ENCODE measurements around the gene NRXN3. TPM values are rescaled to one million over a fixed set of nuclear protein-coding genes. Genes with fewer than 3 reads are reported as not detected.

The NRXN3 gene
- total RNA-seq, 4 donors from 2014 or later, result 0.19 to 1.4 (median 0.40) TPM

GRCh38 chr14:79287976-79288375 lies 1117.8 kb downstream of the NRXN3 start:
- no peak for TF ChIP-seq CTCF (IDR thresholded peaks at IDR 0.05)
- ATAC-seq (ENCODE audit: low FRiP score), result no peak
- DNase-seq (ENCODE audit: low spot score), result no peak

- DNase-seq (ENCODE audit: low spot score), result no peak
- no peak for TF ChIP-seq CTCF (IDR thresholded peaks at IDR 0.05)
- ATAC-seq (ENCODE audit: low FRiP score), result no peak
Measured at GRCh38 chr14:79293482-79294177, 1123.5 kb downstream of the NRXN3 start.

DNA sequence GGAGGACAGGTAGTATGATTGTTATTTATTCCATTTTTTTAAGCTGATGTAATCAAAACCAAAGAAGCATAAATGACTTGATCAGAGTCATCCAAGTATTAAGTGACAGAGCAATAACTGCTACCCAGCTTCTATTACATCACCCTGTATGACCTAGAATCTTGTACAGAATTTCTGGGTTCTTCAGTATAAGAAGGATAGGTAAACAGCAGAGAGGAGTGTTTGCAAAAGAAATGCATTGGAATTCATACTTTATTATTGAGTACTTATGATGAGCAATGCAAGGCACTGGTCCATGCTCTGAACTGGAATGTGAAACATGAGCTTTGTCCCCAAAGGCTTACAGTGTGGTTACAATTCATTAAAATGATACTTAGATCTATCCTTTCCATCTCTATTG lies 1124.3 kb downstream of the NRXN3 start:
- ATAC-seq (ENCODE audit: low FRiP score), result no peak
- TF ChIP-seq CTCF (IDR thresholded peaks at IDR 0.05), result no peak
- DNase-seq (ENCODE audit: low spot score), result no peak

DNA sequence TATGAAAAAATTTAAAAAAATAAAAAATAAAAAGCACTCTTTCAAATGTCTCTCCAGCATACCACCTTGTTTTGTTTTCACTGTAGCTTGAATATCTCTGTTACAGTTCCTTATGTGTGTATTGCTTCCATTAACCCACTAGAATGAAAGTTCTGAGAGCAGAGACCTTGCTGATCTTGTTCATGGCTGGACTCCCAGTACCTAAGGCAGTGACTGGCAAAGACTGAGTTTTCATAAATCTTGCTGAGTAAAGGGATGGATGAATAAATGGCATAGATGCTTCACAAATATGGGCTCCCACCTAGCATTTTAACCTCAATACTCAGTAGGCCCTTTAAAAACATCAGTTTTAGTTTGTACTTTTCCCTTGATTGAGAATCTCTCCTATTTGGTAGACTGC lies 1125.2 kb downstream of the NRXN3 start:
- no peak for DNase-seq (ENCODE audit: low spot score)
- no peak for ATAC-seq (ENCODE audit: low FRiP score)
- TF ChIP-seq CTCF (IDR thresholded peaks at IDR 0.05), result no peak

- no peak for ATAC-seq (ENCODE audit: low FRiP score)
- no peak for TF ChIP-seq CTCF (IDR thresholded peaks at IDR 0.05)
Measured at GRCh38 chr14:79298373-79298772, 1128.2 kb downstream of the NRXN3 start.

DNA sequence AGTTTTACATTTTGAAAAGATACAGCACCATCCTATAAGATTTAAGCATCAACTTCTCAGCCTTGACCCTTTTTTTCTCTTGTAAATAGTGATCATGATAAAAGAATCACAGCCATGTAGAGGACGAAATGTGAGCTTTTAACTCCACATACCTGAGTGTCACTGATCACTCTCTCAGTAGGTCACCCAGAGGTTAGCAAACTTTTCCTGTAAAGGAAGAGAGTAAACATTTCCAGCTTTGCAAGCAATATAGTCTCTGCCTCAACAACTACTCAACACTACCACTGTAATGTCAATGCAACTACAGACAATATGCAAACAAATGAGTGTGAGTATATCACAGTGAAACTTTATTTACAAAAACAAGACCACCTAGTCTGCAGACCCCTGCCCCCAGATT lies 1129.0 kb downstream of the NRXN3 start:
- no peak for DNase-seq (ENCODE audit: low spot score)

More at GRCh38 chr14:79298373-79298772, 1128.2 kb downstream of the NRXN3 start:
- no peak for DNase-seq (ENCODE audit: low spot score)

More for the DNA sequence above, 1129.0 kb downstream of the NRXN3 start:
- TF ChIP-seq CTCF (IDR thresholded peaks at IDR 0.05), result no peak
- no peak for ATAC-seq (ENCODE audit: low FRiP score)

All from omental fat pad (tissue), 4 donors.